Hippocampal formation (tissue), 2 donors: ENCODE measurements around the gene GAL3ST2.
"Not testable (repeated sequence)": the region's sequence is repeated elsewhere in the genome, so short reads cannot be mapped to it uniquely, and the experiment has no call there.

ENCODE experiments used
- DNase-seq, 2 donors: peaks; one replicate each; lab custom pipeline; 2025; lab: John Stamatoyannopoulos, UW

GAL3ST2 gene

DNA sequence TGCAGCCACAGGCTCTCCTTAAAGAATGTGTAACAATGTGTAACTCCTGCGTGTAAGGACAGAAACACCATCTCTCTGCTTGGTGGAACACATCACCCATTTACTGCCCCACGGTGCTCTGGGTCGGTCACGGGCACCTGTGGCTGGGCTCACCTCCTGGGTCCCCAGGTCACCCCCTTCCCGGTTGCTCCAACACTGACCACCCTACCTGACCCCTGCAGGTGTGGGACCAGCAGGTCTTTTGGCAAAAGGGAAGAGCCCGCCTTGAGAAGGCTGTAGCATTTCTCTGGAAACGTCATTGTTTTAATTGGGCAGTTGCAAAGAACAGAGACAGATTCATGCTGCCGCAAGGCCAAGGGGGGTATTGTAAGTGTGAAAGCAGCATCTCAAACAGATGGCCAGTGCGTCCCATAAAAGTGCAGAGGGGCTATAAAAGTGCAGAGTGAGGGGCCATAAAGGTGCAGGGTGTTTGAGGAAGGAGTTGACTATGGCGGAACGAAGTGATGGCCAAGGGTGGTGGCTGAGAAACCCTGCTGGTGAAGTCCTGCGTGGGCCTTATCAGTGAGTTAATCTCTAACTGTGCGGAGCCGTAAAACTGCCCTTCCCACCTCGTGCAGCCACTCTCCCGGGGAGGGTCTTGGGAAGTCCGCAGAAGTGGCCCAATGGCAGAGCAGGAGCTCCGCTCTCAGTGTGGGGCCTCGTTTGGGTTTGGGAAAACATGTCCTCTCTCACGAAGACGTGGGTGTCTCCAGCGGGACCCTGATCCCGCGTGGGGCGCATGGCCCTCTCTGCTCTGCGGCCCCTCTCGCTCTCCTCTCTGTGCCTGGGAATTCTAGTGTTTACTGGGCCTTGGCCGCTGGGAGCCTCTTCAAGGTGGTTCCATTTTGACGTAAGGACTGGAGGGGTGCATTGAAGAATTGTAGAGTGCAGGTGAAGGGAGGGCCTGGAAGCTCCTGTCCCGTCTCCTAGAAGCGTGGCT, 18.7 kb downstream of the GAL3ST2 start:
- DNase-seq: no peak

- no peak for DNase-seq
Observed at GRCh38 chr2:241796209-241796608, 19.6 kb downstream of the GAL3ST2 start.

- no peak for DNase-seq
Observed at GRCh38 chr2:241796610-241797138, 20.1 kb downstream of the GAL3ST2 start.

GRCh38 chr2:241797441-241798080, 20.9 kb downstream of the GAL3ST2 start:
- no peak for DNase-seq

- DNase-seq: no peak
Observed at GRCh38 chr2:241798081-241798630, 21.5 kb downstream of the GAL3ST2 start.

GRCh38 chr2:241798631-241799521, 22.3 kb downstream of the GAL3ST2 start:
- no peak for DNase-seq

GRCh38 chr2:241799522-241800197, 23.0 kb downstream of the GAL3ST2 start:
- DNase-seq: no peak

DNA sequence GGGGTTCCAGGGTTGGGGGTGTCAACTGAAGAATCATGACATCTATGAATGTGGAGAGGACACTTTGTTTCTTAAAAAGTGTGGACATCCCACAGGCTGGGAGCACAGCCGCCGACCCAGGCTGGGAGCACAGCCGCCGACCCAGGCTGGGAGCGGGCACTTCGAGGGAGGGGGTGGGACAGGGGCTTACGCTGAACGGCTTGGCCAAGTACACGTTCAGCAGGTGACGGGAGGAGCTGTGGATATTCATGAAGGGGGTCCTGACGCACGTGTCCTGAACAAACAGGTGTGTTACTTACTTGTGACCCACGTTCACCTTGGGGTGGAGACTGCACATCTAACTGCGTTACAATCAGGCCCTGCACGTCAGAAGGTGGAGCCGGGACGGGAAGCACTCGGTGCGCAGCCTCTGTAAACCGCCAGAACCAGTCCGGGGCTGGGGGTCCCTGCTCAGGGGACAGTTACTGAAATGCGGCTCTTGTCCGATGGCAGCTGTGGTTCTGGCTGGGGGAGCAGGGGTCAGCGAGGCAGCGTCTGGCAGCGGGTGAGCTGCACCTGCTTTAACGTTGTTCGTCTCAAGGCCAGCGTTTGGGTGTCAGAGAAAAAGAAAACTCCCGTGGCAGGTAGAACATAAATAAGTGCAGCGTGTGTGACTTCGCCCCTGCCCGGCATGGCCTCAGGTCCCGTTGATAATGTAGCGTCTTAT, 23.7 kb downstream of the GAL3ST2 start:
- DNase-seq: not testable (repeated sequence)

GRCh38 chr2:241801611-241802420, 25.2 kb downstream of the GAL3ST2 start:
- no peak for DNase-seq

- no peak for DNase-seq
Observed at GRCh38 chr2:241802421-241803318, 26.0 kb downstream of the GAL3ST2 start.

DNA sequence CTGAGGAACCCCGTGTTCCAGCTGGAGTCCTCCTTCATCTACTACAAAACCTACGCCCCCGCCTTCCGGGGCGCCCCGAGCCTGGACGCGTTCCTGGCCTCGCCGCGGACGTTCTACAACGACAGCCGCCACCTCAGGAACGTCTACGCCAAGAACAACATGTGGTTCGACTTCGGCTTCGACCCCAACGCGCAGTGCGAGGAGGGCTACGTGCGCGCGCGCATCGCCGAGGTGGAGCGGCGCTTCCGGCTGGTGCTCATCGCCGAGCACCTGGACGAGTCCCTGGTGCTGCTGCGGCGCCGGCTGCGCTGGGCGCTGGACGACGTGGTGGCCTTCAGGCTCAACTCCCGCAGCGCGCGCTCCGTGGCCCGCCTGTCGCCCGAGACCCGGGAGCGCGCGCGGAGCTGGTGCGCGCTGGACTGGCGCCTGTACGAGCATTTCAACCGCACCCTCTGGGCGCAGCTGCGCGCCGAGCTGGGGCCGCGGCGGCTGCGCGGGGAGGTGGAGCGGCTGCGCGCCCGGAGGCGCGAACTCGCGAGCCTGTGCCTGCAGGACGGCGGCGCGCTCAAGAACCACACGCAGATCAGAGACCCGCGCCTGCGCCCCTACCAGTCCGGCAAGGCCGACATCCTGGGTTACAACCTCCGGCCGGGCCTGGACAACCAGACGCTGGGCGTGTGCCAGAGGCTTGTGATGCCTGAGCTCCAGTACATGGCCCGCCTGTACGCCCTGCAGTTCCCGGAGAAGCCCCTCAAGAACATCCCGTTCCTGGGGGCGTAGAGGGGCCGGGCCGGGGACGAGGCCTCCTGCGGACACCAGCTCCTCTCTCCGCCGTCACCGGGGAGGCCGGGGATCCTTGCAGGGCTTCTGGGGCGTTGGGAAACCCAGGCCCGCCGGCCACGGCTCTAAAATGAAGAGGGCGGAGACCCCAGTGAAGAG, 27.0 kb downstream of the GAL3ST2 start:
- no peak for DNase-seq

- DNase-seq: no peak
Observed at GRCh38 chr2:241804326-241805229, 28.0 kb downstream of the GAL3ST2 start.

DNA sequence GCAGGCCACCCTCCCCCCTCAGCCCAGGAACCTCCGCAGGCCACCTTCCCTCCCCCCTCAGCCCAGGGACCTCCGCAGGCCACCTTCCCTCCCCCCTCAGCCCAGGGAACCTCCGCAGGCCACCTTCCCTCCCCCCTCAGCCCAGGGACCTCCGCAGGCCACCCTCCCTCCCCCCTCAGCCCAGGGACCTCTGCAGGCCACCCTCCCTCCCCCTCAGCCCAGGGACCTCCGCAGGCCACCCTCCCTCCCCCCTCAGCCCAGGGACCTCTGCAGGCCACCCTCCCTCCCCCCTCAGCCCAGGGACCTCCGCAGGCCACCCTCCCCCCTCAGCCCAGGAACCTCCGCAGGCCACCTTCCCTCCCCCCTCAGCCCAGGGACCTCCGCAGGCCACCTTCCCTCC, 29.6 kb downstream of the GAL3ST2 start:
- DNase-seq: not testable (repeated sequence)

DNA sequence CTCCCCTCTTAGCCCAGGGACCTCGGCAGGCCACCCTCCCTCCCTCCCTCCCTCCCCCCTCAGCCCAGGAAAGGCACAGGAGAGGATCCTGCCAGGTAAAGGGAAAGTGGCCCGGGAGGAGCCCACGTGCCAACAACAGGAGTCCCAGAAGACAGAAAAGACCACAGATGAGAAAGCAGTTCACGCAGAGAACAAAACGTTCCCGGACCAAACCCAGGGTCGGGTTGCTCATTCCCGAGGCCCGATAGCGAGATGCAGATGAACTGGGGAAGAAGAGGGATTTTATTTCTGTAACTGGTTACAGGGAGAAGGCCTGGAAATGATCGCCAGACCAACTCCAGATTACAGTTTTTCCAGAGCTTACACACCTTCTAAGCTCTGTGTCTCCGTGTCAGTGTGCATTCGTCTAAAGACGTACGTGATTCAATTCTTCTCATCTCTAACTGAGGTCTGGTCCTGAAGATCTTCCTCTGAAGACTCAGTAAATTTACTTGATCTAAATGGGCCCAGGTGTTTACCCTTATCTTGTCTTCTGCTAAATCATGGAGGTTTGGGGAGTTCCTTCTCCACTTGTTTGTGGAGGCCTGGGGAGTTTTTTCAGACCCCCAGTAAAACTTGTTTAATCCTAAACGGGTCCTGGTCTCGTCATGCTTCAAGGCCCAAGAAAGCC, 31.6 kb downstream of the GAL3ST2 start:
- no peak for DNase-seq

DNA sequence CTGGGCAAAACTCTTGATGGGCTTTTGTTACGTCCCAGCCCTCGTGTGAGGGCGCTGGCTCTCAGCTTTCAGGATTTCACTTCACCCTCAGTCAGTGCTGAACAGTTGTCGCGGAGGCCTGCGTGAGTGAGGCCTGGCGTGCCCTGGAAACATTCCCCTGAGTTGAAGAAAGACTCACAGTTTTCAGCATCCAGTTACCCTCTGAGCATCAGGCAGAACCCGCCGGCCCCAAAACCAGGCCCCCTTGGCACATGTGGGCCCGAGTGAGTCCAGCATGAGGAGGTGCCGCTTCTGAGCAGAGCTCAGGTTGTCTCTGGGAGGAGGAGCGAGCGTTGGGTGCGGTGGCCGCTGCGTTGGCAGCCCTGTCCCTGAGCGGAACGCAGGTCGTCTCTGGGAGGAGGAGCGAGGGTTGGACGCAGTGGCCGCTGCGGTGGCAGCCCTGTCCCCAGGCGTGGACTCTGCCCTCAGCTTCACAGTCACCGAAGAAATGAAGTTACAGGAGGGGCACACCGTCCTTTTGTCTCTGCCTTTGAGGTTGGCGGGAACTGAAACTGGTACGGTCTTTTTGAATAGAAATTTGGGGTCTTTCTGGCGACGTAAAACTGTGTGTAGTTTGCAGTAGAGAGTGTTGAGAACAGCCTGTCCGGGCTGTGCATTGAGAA, 32.2 kb downstream of the GAL3ST2 start, which contains the start of gene NEU4:
NEU4 (plus strand) TSS at position 473 of the 662 bp plus-strand sequence. CDS start 5,292 bp downstream, outside the sequence.
- DNase-seq: no peak
